Liver (tissue), 9 donors: Measurements from ENCODE around the gene GRAMD4. TPM values are rescaled to one million over a fixed set of nuclear protein-coding genes. Genes with fewer than 3 reads are reported as not detected.

Experiments used
- DNase-seq: peaks from one replicate; pipeline ENCODE4 v3.0.0-alpha.2; 2017; ENCODE audit warnings: low spot score
- H3K27ac ChIP-seq, 2 donors: one replicate each; pipeline ENCODE4 v1.7.0; 2013; ENCODE audit warnings: inconsistent platforms in 2 of 2, low read length in 2 of 2, control low read depth in 1 of 2, low read depth in 1 of 2, mild to moderate bottlenecking in 1 of 2
- H3K27me3 ChIP-seq, 4 donors: one replicate each; pipeline versions ENCODE4 v1.6.1 to v1.7.0; 2013; ENCODE audit warnings: low read length in 3 of 4, inconsistent platforms in 1 of 4, mild to moderate bottlenecking in 1 of 4, moderate library complexity in 1 of 4; ENCODE audit not compliant: control insufficient read depth in 4 of 4, insufficient read depth in 4 of 4
- H3K36me3 ChIP-seq, 4 donors: one replicate each; pipeline versions ENCODE4 v1.6.1 to v1.7.0; 2013; ENCODE audit warnings: low read length in 3 of 4, mild to moderate bottlenecking in 3 of 4, low read depth in 1 of 4, moderate library complexity in 1 of 4; ENCODE audit not compliant: control insufficient read depth in 4 of 4, insufficient read depth in 3 of 4
- H3K4me1 ChIP-seq, 4 donors: one replicate each; pipeline versions ENCODE4 v1.6.1 to v1.7.0; 2013; ENCODE audit warnings: low read length in 3 of 4, mild to moderate bottlenecking in 3 of 4, moderate library complexity in 1 of 4; ENCODE audit not compliant: control insufficient read depth in 4 of 4, insufficient read depth in 4 of 4
- H3K4me3 ChIP-seq, 3 donors: one replicate each; pipeline versions ENCODE4 v1.6.1 to v1.7.0; 2013; ENCODE audit warnings: low read length in 3 of 3, control low read depth in 1 of 3, low read depth in 1 of 3, mild to moderate bottlenecking in 1 of 3
- H3K9ac ChIP-seq, 2 donors: one replicate each; pipeline ENCODE4 v1.7.0; 2013; ENCODE audit warnings: low read length in 2 of 2, mild to moderate bottlenecking in 2 of 2, moderate library complexity in 2 of 2, control low read depth in 1 of 2, low read depth in 1 of 2
- H3K9me3 ChIP-seq, 4 donors: one replicate each; pipeline versions ENCODE4 v1.6.1 to v1.7.0; 2013; ENCODE audit warnings: low read length in 3 of 4; ENCODE audit not compliant: control insufficient read depth in 4 of 4
- FOXA1 ChIP-seq: IDR thresholded peaks from 2 replicates; pipeline ENCODE4 v1.6.1; 2016; ENCODE audit warnings: antibody characterized with exemption
- FOXA2 ChIP-seq: IDR thresholded peaks from 2 replicates; pipeline ENCODE4 v1.6.1; 2016; ENCODE audit warnings: antibody characterized with exemption
- GABPA ChIP-seq, 2 donors: IDR thresholded peaks in 1 of 2; conservative IDR thresholded peaks in 1 of 2; 2 replicates each; pipeline ENCODE4 v1.6.1; 2016; ENCODE audit warnings: antibody characterized with exemption in 2 of 2, mild to moderate bottlenecking in 1 of 2, moderate library complexity in 1 of 2
- MAX ChIP-seq: IDR thresholded peaks from 2 replicates; pipeline ENCODE4 v1.6.1; 2016; ENCODE audit warnings: antibody characterized with exemption
- RAD21 ChIP-seq, 2 donors: IDR thresholded peaks; 2 replicates each; pipeline ENCODE4 v1.6.1; 2016; ENCODE audit warnings: antibody characterized with exemption in 2 of 2, mild to moderate bottlenecking in 2 of 2
- RXRA ChIP-seq, 2 donors: IDR thresholded peaks; 2 replicates each; pipeline ENCODE4 v1.6.1; 2017 to 2018; ENCODE audit warnings: antibody characterized with exemption in 2 of 2, mild to moderate bottlenecking in 1 of 2
- TAF1 ChIP-seq: conservative IDR thresholded peaks from 2 replicates; pipeline ENCODE4 v1.6.1; 2016; ENCODE audit warnings: antibody characterized with exemption, mild to moderate bottlenecking
- YY1 ChIP-seq: IDR thresholded peaks from 2 replicates; pipeline ENCODE4 v1.6.1; 2016; ENCODE audit warnings: antibody characterized with exemption, mild to moderate bottlenecking
- ZBTB33 ChIP-seq: IDR thresholded peaks from 2 replicates; pipeline ENCODE4 v1.6.1; 2016; ENCODE audit warnings: antibody characterized with exemption
- WGBS: extraction: QIAGEN DNeasy Blood & Tissue Kit; methylation state at CpG from one replicate; pipeline ENCODE4 v1.1.7; 2013; 5-methylcytosine and 5-hydroxymethylcytosine counted together
- polyA plus RNA-seq, 2 donors: library from polyadenylated mRNA; stranded (reverse) in 1 of 2; unstranded in 1 of 2; fragments of 200-250 nt in 1 of 2; fragments of >200 nt in 1 of 2; fragmentation: Nextera tagmentation in 1 of 2; extraction: Ambion mirVana in 1 of 2; gene quantifications; one replicate each; pipeline versions ENCODE4 v1.2.1 to v1.2.3, GENCODE V29; 2013 to 2015
- total RNA-seq, 2 donors: library from RNA; depleted of rRNA; stranded (reverse); fragments of >200 nt; gene quantifications; one replicate each; pipeline ENCODE4 v1.2.3, GENCODE V29; 2014
- TF ChIP-seq, protein P1 (sequence below): fragments of 150-350 bp; IDR thresholded peaks from 2 replicates; pipeline ENCODE4 v1.5.1; 2017; ENCODE audit warnings: improper control_type of control experiment, low read depth, low read length; ENCODE audit not compliant: missing input control
- donor health status: healthy.
- donor health status: healthy.
- donor health status: healthy.
- donor health status: healthy.
- donor health status: healthy.

GRAMD4 gene
- total and polyA plus RNA-seq, 4 donors = 2.7 to 53.5 (median 21.6) TPM

DNA sequence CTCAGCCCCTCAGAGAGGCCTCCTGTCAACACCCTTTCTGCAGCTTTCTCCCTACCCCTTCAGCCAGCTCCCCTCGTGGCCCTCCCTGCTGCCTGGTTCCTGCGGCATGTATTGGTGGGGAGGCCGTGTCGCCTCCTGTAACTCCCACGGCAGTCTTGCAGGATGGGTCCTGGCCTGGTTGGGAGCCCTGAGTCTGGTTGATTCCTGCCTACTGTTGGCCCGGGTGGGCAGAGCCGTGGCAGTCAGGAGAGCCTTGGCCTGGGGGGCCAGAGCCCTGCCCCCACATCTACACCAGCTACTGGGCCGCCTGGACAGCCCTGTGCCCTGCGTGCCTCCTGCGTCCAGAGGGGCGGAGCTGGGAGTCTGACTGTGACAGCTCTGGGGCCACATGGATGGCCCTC is 30.3 kb upstream of the GRAMD4 start:
- no peak overlapping the region for H3K27ac ChIP-seq
- no peak for DNase-seq
- no peaks in the 10 kb centered on the region for H3K4me1 ChIP-seq

DNA sequence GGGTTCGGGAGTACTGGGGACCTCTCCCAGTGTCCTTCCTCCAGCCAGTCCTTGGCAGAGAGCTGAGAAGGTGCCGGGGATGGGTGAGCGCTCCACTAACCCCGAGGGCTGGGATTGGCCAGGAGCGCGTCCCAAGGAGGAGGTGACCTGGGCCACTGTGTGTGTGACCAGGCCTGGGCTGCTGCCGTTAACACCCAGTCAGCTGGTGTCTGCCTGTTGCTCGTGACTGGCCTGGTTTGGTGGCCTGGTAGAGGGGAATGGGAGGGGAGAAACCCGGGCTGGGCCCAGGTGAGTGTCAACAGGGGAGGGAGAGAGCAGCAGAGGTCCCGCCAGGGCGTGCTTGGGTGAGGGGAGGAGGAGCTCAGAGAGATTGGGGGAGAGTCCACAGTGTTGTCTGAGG is 29.9 kb upstream of the GRAMD4 start:
- H3K36me3 ChIP-seq = no peaks in the 10 kb centered on the region
- no peak for TF ChIP-seq YY1
- TF ChIP-seq MAX = no peak
- TF ChIP-seq RAD21 (IDR thresholded peaks at IDR 0.05) = no peak
- no peak for TF ChIP-seq GABPA (IDR thresholded peaks at IDR 0.05 in 1 of 2, conservative IDR thresholded peaks at IDR 0.05 in 1 of 2)
- TF ChIP-seq, protein P1, sequence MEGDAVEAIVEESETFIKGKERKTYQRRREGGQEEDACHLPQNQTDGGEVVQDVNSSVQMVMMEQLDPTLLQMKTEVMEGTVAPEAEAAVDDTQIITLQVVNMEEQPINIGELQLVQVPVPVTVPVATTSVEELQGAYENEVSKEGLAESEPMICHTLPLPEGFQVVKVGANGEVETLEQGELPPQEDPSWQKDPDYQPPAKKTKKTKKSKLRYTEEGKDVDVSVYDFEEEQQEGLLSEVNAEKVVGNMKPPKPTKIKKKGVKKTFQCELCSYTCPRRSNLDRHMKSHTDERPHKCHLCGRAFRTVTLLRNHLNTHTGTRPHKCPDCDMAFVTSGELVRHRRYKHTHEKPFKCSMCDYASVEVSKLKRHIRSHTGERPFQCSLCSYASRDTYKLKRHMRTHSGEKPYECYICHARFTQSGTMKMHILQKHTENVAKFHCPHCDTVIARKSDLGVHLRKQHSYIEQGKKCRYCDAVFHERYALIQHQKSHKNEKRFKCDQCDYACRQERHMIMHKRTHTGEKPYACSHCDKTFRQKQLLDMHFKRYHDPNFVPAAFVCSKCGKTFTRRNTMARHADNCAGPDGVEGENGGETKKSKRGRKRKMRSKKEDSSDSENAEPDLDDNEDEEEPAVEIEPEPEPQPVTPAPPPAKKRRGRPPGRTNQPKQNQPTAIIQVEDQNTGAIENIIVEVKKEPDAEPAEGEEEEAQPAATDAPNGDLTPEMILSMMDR = no peak
- no peak for TF ChIP-seq FOXA2
- TF ChIP-seq ZBTB33 = no peak
- no peak for TF ChIP-seq FOXA1
- 91% methylated on average over 11 of the region's 11 CpGs for WGBS
- no peaks in the 10 kb centered on the region for H3K27me3 ChIP-seq
- no peaks in the 10 kb centered on the region for H3K4me1 ChIP-seq
- no peak overlapping the region for H3K9ac ChIP-seq
- no peaks in the 10 kb centered on the region for H3K9me3 ChIP-seq
- H3K4me3 ChIP-seq = no peak overlapping the region
- DNase-seq = no peak
- H3K27ac ChIP-seq = no peak overlapping the region

More for the DNA sequence above, 30.3 kb upstream of the GRAMD4 start:
- Histone ChIP-seq H3K36me3 (no peaks in the 10 kb centered on the region), H3K9me3 (no peaks in the 10 kb centered on the region), H3K27me3 (no peaks in the 10 kb centered on the region), H3K9ac (no peak overlapping the region), H3K4me3 (no peak overlapping the region)
- TF ChIP-seq, protein P1 = no peak
- 96% methylated on average over 11 of the region's 11 CpGs for WGBS

DNA sequence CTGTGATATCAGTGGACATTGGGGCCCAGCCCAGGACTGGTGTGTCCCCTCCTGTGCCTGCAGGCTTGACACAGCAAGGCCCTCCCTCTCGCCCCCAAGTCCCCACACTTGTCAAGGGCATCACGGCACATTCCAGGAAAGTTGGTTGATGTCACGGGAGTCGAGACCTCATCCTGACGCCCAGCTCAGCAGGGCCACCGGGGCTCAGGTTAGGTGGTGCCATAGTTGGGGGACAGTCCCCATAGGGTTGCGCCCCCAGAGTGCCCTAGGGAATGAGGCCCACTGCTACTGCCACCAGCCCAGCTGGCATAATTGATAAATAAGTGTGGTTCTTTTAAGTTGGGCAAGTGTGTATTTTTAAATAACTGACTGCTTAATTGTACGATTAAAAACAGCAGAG is 28.3 kb upstream of the GRAMD4 start:
- H3K9me3 ChIP-seq = no peaks in the 10 kb centered on the region
- no peaks in the 10 kb centered on the region for H3K36me3 ChIP-seq
- peak overlapping the region in 1 of 2 donors; percentile 0 for H3K27ac ChIP-seq
- 90% methylated on average over 8 of the region's 8 CpGs for WGBS
- TF ChIP-seq FOXA2 = no peak
- TF ChIP-seq, protein P1 = no peak
- no peak for TF ChIP-seq RAD21 (IDR thresholded peaks at IDR 0.05)
- TF ChIP-seq RXRA (IDR thresholded peaks at IDR 0.05) = no peak
- TF ChIP-seq YY1 = no peak
- no peak for TF ChIP-seq TAF1
- no peak for TF ChIP-seq GABPA (IDR thresholded peaks at IDR 0.05 in 1 of 2, conservative IDR thresholded peaks at IDR 0.05 in 1 of 2)
- no peak overlapping the region for H3K4me3 ChIP-seq
- no peaks in the 10 kb centered on the region for H3K27me3 ChIP-seq
- H3K9ac ChIP-seq = no peak overlapping the region
- no peaks in the 10 kb centered on the region for H3K4me1 ChIP-seq
- DNase-seq = no peak
